HT1080 (cell line): ENCODE measurements around the gene TCF19. TPM values are rescaled to one million over a fixed set of nuclear protein-coding genes. Genes with fewer than 3 reads are reported as not detected.

Source experiments
- DNase-seq: peaks from one replicate; pipeline ENCODE4 v3.0.0-alpha.2; 2015; ENCODE audit warnings: low read depth
- polyA plus RNA-seq, 2 experiments: library from polyadenylated mRNA; depleted of rRNA; stranded (reverse); fragments of >200 nt; gene quantifications; 2 replicates each; pipeline ENCODE4 v1.2.3, GENCODE V29; 2015
- total RNA-seq: library from RNA; depleted of rRNA; stranded (reverse); fragments of >200 nt; shearing (Covaris generic); gene quantifications from 2 replicates; pipeline ENCODE4 v1.2.3, GENCODE V29; 2014; rRNA removed

Gene TCF19, protein sequence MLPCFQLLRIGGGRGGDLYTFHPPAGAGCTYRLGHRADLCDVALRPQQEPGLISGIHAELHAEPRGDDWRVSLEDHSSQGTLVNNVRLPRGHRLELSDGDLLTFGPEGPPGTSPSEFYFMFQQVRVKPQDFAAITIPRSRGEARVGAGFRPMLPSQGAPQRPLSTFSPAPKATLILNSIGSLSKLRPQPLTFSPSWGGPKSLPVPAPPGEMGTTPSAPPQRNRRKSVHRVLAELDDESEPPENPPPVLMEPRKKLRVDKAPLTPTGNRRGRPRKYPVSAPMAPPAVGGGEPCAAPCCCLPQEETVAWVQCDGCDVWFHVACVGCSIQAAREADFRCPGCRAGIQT
- 91.0 and 101 TPM in 2 replicates for total RNA-seq
- polyA plus RNA-seq (2015; cell fraction: cytosol; rRNA removed): 34.8 and 36.8 TPM in 2 replicates
- 26.7 and 30.3 TPM in 2 replicates for polyA plus RNA-seq (2015; cell fraction: nucleus; rRNA removed)

DNA sequence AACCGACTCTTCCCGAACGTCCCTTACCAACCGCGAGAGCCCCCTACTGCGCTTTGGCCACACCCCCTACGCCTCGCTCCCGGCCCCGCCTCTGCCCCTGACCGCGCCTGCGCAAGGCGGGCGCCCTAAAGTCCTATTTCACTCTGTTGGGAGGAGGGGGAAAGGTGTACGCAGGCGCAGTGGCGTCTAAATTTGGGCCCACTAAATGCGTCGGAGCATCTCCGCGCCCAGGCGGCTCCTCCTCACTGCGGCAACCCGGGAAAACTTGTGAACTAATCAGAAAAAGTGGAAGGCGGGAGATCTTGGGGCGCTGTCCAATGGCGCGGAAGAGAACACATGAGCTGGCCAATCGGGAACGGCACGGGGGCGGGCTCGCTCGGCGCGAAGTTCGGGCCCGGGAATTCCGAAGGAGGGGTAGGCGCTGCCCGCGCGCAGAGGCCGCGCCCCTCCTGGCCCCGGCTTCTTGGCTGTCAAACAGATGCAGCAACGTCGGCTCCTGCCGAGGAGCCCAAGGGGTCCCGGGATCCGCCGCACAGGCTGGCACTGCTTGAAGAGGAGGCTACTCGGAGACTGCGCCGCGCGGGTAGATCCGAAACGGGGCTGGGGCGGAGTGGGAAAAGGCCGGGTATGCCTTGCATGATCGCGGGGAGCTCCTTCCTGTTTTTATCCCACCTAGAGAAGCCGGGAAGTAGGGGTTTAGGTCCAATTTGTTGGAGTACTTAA lies at the start of gene TCF19:
TSS of gene TCF19 (plus strand) at position 450 of the 723 bp plus-strand sequence. CDS start 881 bp downstream, outside the sequence.
- peak; percentile 99 for DNase-seq

DNA sequence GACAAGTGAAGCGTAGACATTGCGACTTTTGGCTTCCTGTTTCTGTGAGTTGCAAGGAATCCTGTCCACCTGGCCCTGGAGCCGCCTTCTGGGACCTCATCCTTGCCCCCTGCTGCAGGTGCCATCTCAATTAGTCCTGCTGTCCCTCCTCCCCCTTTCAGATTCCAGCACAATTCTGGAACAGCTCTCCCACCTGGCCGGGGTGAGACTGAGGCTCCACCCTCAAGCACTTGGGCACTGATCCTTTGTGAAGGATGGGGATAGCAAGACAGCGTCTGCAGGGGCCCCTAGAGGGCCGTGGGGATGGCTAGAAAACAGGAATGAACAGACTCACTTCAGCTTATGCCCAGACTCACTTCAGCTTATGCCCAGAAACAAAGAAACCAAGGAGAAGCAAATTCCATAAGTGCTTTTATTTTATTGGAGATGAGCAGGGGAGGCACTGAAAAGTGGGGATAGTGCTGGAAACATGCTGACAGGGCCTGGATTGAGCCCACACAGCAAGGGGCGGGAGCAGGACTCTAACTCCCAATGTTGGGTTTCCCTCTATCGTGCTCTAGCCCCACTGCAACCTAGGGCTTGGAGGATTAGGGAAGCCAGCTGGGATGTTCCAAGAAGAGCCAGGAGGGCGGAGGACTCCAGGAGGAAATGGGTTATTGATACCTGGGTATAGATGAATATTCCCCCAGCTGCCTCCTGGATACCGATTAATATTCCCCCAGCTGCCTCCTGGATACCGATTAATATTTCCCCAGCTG lies 47.4 kb upstream of the TCF19 start:
- no peak for DNase-seq

GRCh38 chr6:31111712-31112111 lies 46.7 kb upstream of the TCF19 start:
- DNase-seq: no peak

DNA sequence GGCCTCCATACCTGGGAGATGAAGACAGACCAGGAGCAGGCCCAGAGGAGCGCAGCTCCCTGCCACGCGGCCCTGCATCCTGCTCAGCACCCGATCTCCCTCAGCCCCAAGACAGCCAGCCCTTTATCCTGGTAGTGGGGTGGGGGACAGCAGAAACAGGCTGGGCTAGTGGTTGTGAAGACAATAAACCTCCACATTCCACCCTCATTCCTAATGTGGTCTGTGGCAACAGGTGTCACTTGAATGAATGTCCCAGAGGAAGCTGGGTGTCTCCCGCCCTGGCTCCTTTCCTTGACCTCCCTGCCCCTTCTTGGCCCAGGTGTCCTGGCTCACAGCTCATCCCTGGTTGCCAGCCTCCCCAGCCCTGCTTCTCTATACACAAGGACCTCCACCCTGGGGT lies 45.9 kb upstream of the TCF19 start, which contains the start of gene C6orf15:
TSS of gene C6orf15 (minus strand) at position 98 of the 400 bp plus-strand sequence. CDS start at position 78, 20 bp downstream.
- DNase-seq: no peak

DNA sequence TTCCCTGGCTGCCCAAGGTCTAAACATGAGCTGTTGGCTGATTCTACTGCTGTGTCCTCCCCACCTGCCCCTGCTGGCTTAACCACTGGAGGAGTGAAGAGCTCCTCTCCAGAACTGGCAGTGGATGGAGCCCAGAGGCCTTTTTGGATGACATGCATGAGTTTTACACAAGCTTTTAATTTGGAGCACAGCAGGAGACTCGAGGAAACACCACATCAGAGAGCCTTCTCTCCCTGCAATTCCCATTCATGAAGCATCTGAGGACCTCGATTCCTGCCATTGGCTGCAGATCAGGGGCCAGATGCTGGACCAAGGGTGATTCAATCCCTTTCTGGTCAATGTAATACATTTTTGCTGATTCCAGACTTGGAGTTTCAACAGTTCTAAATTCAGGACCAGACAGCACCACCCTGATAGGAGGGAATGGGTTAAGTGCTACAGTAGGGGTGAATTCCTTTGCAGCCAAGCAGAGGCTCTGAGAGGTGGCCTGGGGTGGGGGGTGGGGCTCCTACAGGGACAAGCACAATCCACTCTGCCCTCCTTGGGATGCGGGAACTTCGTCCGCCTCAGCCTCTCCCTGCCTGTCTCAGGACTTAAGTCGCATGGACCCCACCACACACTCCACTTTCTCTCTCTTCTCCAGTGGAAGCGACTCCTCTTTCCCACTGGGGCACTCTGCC lies 44.4 kb upstream of the TCF19 start:
- peak; percentile 18 for DNase-seq

- peak; percentile 96 for DNase-seq
Observed at GRCh38 chr6:31114541-31114878, 43.9 kb upstream of the TCF19 start, which contains the start of gene PSORS1C1. PSORS1C1 (plus strand) TSS chr6:31114800; CDS start chr6:31129633, 14,833 bp downstream.

DNA sequence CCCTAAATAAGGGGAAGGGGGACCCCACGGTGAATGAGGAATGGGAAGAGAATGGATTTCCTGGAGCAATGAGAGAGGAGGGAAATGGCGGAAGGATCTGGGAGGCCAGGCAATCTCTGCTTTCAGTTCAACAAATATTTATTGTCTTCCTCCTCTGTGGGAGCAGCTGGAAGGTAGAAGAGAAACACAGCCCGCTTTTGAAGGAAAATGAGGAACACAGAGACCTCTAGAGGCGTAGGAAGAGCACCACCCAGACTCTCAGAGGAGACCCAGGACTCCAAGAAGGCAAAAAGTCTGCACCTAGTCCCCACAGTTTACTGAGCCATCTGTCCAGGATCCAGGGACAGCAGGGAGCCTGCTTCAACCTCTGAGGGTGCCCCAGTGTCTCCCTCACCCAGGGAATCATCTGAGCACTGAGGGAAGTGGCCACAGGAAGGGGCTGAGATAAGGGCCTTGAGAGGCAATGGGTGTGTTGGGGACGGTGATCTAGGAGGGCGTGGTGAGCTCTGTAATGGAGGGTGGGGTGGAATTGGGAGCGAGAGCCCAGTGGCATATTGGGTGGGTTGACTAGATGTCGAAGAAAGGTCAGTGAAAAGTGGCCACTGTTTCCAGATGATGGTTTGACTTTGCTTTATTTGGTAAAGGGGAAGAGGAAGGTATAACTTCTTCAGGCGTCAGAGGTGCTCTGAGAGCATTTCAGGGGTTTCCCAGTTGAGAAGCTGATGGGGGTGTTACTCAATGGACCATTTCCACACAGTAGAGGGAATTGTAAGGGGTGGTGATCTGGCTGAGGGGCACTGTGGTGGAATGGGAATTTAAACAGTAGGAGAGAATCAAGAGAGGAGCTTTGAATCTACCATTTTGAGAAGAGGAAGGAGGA lies 43.2 kb upstream of the TCF19 start:
- DNase-seq: peak; percentile 80

DNA sequence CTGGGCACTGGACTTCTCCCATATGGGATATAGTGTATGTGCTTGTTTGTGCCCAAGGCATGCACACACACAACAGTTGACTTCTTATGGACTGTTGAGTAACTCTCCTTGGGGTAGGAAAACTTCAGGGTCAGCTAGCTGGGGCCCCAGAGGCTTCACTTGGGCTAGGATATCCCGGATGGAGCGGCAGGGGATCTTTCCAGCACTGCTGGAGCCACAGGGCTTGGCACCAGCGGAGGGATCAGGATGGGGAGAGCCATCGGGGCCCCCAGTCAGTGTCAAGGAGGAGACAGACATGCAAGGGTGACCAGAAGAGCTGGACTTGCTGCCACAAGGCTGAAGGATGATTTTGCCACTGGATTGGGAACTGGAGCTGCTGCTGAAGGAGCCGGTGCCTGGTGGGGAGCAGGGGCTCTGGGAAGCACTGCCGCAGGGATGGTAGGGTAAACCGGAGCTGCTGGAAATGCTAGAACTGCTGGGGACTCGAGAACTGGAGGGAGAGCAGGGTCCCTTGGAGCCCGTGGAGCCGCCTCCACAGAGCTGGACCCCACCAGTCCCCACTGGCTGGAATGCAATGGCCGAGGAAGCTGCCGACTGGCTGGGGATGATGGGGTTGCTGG lies 42.3 kb upstream of the TCF19 start:
- no peak for DNase-seq

- no peak for DNase-seq
Observed at GRCh38 chr6:31116661-31117385, 41.6 kb upstream of the TCF19 start.

- DNase-seq: no peak
Observed at GRCh38 chr6:31118178-31118577, 40.2 kb upstream of the TCF19 start.

DNA sequence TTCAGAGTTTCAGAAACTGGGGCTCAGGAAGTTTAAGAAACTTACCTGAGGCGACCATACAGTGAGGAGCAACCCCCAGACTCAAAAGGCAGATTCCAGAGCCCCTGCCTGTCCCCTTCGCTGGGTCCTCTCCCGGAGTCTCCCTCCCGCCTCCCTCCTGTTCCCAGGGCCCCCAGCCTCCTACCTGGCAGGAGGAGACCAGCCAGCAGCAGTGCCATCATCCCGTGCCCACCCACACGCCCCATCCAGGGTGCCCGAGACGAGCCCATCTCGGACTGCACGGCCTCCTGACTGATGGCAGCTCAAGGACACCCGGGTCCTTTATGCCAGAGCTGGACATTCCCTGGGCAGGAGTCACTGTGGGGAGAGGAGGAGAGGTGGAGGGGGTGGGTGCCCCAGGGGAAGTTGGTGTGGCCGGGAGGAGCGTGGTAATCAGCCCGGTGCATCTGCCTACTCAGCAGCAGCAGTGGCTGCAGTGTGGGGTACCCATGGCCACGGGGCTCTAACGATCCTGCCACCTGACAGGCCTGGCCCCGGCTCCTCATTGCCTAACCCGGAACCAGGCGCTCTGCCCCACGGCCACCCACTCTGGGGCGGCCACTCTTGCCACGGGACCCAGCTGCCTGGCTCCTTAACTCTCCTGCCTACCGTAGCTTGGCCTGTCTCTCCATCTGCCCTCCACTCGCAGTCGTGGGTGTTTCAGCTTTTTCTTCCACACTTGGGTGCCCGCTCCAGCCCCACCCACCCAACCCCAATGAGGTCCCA lies 38.1 kb upstream of the TCF19 start, which contains the start of gene CDSN:
TSS of gene CDSN (minus strand) at position 296 of the 765 bp plus-strand sequence. CDS start at position 269, 27 bp downstream.
- DNase-seq: no peak

DNA sequence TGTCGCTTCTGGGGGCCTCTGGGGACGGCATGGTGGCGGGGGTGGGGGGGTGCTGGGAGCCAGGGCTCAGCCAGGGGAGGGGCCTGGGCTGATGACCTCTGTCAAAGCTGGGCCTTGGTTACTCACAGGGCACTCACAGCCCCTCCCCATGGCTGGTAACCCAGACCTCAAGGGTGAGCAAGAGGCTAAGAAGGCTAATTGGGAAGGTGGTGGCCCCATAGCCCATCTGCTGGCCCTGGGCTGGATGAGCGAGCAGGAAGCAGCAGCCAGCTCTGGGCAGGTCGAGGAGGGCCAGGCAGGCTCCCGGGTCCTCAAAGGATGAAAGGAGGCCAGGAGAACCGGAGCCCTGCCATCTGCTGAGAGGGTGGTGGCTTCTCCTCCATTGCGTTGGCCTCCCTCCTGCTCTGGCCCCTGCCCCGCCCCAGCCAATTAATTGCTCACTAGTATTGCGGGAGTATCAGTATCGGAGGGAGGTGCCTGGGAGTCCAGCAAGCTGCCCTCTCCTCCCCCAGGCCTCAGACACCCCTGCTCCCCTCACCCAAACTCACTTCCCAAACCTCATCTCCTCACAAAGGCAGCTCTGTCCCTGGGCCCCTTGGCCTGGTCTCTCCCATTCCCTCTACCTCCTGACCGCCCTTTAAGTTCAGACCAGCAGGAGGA lies 37.1 kb upstream of the TCF19 start:
- DNase-seq: no peak

- peak; percentile 84 for DNase-seq
Observed at GRCh38 chr6:31122791-31123706, 35.3 kb upstream of the TCF19 start.

GRCh38 chr6:31125162-31125561 lies 33.2 kb upstream of the TCF19 start:
- DNase-seq: peak; percentile 49

DNA sequence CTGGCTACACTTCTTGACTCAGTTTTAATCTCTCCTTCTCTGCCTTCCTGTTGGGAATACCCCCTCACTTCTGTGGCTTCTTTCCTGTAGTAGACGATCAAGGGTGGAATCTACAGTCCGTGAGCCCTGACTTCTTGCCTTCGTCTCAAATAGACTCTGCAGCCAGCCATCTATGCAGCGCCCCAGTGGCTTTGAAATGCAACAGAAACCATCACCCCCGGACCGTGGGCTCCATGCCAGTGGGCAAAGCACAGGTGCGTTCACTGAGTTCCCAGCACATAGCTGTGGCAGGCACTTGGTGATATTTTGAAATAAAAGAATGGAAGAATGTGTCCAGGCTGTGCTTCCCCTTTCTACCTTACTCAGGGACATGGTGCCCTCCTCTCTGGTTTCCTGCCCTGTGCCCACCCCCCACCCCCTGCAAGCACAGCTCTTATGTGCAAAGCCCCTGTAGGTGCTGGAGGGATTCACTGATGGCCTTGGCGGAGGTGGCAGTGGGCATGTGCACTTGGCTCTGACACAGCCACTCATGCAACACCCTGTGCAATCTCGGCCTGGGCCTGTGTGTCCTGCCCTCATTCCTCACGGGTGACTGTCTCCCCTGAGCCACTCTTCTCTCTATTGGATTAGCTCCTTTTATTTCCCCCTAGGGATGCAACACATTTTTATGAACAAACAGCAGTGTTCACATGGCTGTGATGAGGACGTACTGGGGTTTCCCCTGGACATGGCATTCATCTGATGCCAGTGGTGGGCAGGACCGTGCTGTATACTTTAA lies 32.6 kb upstream of the TCF19 start:
- peak; percentile 32 for DNase-seq
